Hepatocyte (in vitro differentiated cells): ENCODE data around the gene BORCS5. TPM values are rescaled to one million over a fixed set of nuclear protein-coding genes. Genes with fewer than 3 reads are reported as not detected.

Source experiments
- DNase-seq: peaks from one replicate; pipeline ENCODE4 v3.0.0-alpha.2; 2016; ENCODE audit warnings: low spot score
- H2AFZ ChIP-seq: fragments of 200-600 bp; sonication (generic); 2 replicates; pipeline ENCODE4 v1.6.0; 2016; ENCODE audit warnings: antibody characterized with exemption, mild to moderate bottlenecking
- H3K27ac ChIP-seq: fragments of 200-600 bp; sonication (generic); 2 replicates; pipeline ENCODE4 v1.5.1; 2016; ENCODE audit warnings: mild to moderate bottlenecking
- H3K27me3 ChIP-seq: fragments of 200-600 bp; sonication (generic); 2 replicates; pipeline ENCODE4 v1.6.1; 2016
- H3K36me3 ChIP-seq: fragments of 200-600 bp; sonication (generic); replicated peaks from 2 replicates; pipeline ENCODE4 v1.5.1; 2016; ENCODE audit warnings: low read depth; ENCODE audit not compliant: insufficient read depth
- H3K4me1 ChIP-seq: fragments of 200-600 bp; sonication (generic); 2 replicates; pipeline ENCODE4 v1.5.1; 2016; ENCODE audit warnings: mild to moderate bottlenecking, moderate library complexity; ENCODE audit not compliant: insufficient read depth
- H3K4me2 ChIP-seq: fragments of 200-600 bp; sonication (generic); 2 replicates; pipeline ENCODE4 v1.6.0; 2016
- H3K4me3 ChIP-seq: fragments of 200-600 bp; sonication (generic); 2 replicates; pipeline ENCODE4 v1.5.1; 2016; ENCODE audit warnings: mild to moderate bottlenecking
- H3K79me2 ChIP-seq: fragments of 200-600 bp; sonication (generic); 2 replicates; pipeline ENCODE4 v1.6.0; 2017; ENCODE audit warnings: mild to moderate bottlenecking
- H3K9me2 ChIP-seq: fragments of 200-600 bp; sonication (generic); replicated peaks from 2 replicates; pipeline ENCODE4 v1.6.0; 2017; ENCODE audit warnings: mild to moderate bottlenecking; ENCODE audit not compliant: insufficient read depth
- H3K9me3 ChIP-seq: fragments of 200-600 bp; sonication (generic); 2 replicates; pipeline ENCODE4 v1.5.1; 2016; ENCODE audit warnings: low read depth, mild to moderate bottlenecking
- H4K20me1 ChIP-seq: fragments of 200-600 bp; sonication (generic); 2 replicates; pipeline ENCODE4 v1.6.0; 2016; ENCODE audit warnings: mild to moderate bottlenecking; ENCODE audit not compliant: insufficient read depth, poor library complexity, severe bottlenecking
- EZH2 ChIP-seq: fragments of 200-600 bp; sonication (generic); IDR thresholded peaks from 2 replicates; pipeline ENCODE4 v1.6.1; 2016; ENCODE audit warnings: antibody characterized with exemption, mild to moderate bottlenecking, borderline replicate concordance
- EZH2phosphoT487 ChIP-seq: fragments of 200-600 bp; sonication (generic); IDR thresholded peaks from one replicate; pipeline ENCODE4 v1.6.1; 2018; ENCODE audit warnings: antibody characterized with exemption, mild to moderate bottlenecking, low read depth, moderate library complexity; ENCODE audit not compliant: unreplicated experiment, severe bottlenecking
- WGBS: methylation state at CpG from one replicate; pipeline ENCODE4 v1.1.6; 2016; ENCODE audit warnings: low lambda C conversion rate; ENCODE audit errors: missing lambda C conversion rate; 5-methylcytosine and 5-hydroxymethylcytosine counted together
- polyA plus RNA-seq: library from polyadenylated mRNA; unstranded; fragments of >200 nt; fragmentation: Nextera tagmentation; extraction: Ambion mirVana; gene quantifications from 2 replicates; pipeline ENCODE4 v1.2.1, GENCODE V29; 2016
- total RNA-seq: library from RNA; depleted of rRNA; stranded (reverse); fragments of >200 nt; gene quantifications from 2 replicates; pipeline ENCODE4 v1.2.3, GENCODE V29; 2014
- TF ChIP-seq, protein P1 (sequence below): fragments of 200-600 bp; sonication (generic); IDR thresholded peaks from 2 replicates; pipeline ENCODE4 v1.5.1; 2016; ENCODE audit warnings: antibody characterized with exemption, mild to moderate bottlenecking; ENCODE audit not compliant: poor library complexity

Gene BORCS5
- total and polyA plus RNA-seq, 2 experiments from 2014 or later, result 6.6 to 11.2 TPM

DNA sequence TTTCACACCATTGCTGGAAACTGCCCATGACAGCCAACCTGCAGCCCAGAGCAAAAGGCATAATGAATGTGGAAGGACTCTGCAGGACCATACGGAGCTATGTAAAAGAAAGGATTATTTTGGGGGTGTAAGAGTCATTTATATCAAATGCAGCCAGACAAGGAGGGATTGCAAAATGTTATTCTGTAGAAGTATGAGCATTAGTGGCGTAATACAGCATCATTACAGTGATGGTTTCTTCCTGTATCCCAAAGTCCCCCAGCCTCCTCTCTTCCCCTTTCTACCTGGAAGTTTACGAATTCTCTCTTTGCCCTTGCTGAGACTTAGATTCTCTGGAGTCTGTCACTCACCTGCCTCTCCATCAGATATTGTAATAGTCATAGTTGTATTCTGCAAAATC lies 89.9 kb downstream of the BORCS5 start:
- Histone ChIP-seq H3K9me2 (no peaks in the 10 kb centered on the region), H3K4me1 (peaks cover 37% of the 10 kb centered on the region), H3K27ac (no peak overlapping the region), H3K9me3 (no peaks in the 10 kb centered on the region), H3K36me3 (no peaks in the 10 kb centered on the region), H4K20me1 (no peaks in the 10 kb centered on the region), H3K4me3 (no peak overlapping the region), H3K4me2 (no peak overlapping the region), H3K27me3 (no peaks in the 10 kb centered on the region), H3K79me2 (peaks cover 6% of the 10 kb centered on the region), H2AFZ (no peak overlapping the region)
- DNase-seq, result no peak
- TF ChIP-seq, protein P1, sequence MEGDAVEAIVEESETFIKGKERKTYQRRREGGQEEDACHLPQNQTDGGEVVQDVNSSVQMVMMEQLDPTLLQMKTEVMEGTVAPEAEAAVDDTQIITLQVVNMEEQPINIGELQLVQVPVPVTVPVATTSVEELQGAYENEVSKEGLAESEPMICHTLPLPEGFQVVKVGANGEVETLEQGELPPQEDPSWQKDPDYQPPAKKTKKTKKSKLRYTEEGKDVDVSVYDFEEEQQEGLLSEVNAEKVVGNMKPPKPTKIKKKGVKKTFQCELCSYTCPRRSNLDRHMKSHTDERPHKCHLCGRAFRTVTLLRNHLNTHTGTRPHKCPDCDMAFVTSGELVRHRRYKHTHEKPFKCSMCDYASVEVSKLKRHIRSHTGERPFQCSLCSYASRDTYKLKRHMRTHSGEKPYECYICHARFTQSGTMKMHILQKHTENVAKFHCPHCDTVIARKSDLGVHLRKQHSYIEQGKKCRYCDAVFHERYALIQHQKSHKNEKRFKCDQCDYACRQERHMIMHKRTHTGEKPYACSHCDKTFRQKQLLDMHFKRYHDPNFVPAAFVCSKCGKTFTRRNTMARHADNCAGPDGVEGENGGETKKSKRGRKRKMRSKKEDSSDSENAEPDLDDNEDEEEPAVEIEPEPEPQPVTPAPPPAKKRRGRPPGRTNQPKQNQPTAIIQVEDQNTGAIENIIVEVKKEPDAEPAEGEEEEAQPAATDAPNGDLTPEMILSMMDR, result no peak
- TF ChIP-seq EZH2, result no peak
- TF ChIP-seq EZH2phosphoT487, result no peak
- 94% methylated on average over 3 of the region's 3 CpGs for WGBS

DNA sequence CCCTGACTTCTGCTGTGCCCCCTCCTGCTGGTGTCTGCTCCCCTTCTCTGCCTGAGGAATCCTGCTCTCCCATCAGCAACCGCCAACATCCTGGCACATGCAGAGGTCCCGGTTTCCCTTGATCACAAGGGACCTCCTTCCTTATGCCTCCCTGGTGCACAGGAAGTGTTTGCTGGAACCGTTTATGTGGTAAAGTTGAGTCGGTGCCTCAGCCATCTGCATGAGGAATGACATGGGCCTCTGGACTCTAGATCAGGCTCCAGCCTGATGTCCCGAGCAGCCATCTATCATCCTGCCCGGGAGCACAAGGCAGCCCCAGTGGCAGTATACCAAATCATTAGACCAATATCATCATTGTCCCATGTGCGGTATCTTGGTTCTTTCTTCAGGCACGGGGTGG lies 90.4 kb downstream of the BORCS5 start:
- H4K20me1 ChIP-seq, result no peaks in the 10 kb centered on the region
- 82% methylated on average over 8 of the region's 8 CpGs for WGBS
- no peak for TF ChIP-seq EZH2phosphoT487
- TF ChIP-seq, protein P1, result no peak
- no peak for TF ChIP-seq EZH2

DNA sequence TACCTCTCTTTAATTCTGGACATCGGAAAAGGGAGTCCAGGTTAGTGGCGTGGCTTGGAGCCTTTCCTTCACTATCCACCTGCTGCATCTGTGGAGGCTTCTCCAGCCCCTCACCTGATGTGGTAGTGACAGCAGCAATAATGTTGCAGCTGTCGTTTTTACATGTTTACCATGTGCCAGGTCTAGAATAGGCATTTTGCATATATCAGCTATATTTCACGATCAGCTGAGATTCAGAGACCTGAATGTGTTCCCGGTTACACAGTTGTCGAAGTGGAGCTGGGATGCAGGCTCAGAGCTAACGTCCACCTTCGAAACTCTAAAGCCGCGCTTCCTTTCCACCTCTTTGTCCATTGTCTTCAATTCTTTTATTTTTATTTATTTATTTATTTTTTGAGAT lies 91.0 kb downstream of the BORCS5 start:
- Histone ChIP-seq H3K9me2 (no peaks in the 10 kb centered on the region), H3K4me2 (no peak overlapping the region), H3K36me3 (no peaks in the 10 kb centered on the region), H3K4me3 (no peak overlapping the region), H3K79me2 (peaks cover 6% of the 10 kb centered on the region), H3K9me3 (no peaks in the 10 kb centered on the region), H3K4me1 (peaks cover 31% of the 10 kb centered on the region), H2AFZ (no peak overlapping the region), H3K27ac (no peak overlapping the region), H4K20me1 (no peaks in the 10 kb centered on the region), H3K27me3 (no peaks in the 10 kb centered on the region)
- DNase-seq, result no peak
- 97% methylated on average over 10 of the region's 10 CpGs for WGBS
- TF ChIP-seq EZH2phosphoT487, result no peak

More for the DNA sequence above, 90.4 kb downstream of the BORCS5 start:
- H3K4me2 ChIP-seq, result no peak overlapping the region
- H3K27me3 ChIP-seq, result no peaks in the 10 kb centered on the region
- H2AFZ ChIP-seq, result no peak overlapping the region
- no peak overlapping the region for H3K27ac ChIP-seq
- H3K4me1 ChIP-seq, result peaks cover 32% of the 10 kb centered on the region
- H3K36me3 ChIP-seq, result no peaks in the 10 kb centered on the region
- H3K79me2 ChIP-seq, result peaks cover 6% of the 10 kb centered on the region
- no peak overlapping the region for H3K4me3 ChIP-seq
- no peak for DNase-seq
- H3K9me3 ChIP-seq, result no peaks in the 10 kb centered on the region
- H3K9me2 ChIP-seq, result no peaks in the 10 kb centered on the region

DNA sequence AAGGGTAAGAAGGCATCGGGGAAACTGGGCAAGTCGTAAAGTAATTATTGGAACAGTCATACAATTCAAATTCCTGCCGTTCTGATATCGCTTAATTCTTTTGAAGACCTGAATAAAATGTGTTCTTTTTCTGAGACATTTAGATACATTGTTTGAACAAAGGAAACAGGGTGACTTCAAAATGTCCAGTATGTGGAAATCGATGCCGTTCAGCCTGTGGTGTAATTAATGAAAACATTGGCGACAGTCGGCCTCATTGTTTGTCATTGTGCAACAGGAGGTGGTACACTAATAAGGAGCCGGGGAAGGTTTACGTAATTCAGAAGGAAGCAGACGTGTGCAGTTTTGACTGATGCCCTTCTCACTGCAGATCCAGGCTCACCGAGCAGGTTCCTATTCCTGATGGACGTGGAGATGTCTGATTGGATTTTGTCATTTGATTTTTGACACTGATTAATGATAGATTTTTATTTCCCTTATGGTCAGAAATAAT lies 92.7 kb downstream of the BORCS5 start:
- H3K79me2 ChIP-seq, result peaks cover 6% of the 10 kb centered on the region
- peak; percentile 70 for DNase-seq
- WGBS, result 64% methylated on average over 13 of the region's 13 CpGs
- no peaks in the 10 kb centered on the region for H3K27me3 ChIP-seq
- H2AFZ ChIP-seq, result no peak overlapping the region
- H3K36me3 ChIP-seq, result no peaks in the 10 kb centered on the region
- TF ChIP-seq, protein P1, result no peak
- TF ChIP-seq EZH2, result no peak
- no peak for TF ChIP-seq EZH2phosphoT487
- H3K27ac ChIP-seq, result peak overlapping the region; percentile 96
- H3K9me3 ChIP-seq, result no peaks in the 10 kb centered on the region
- no peaks in the 10 kb centered on the region for H4K20me1 ChIP-seq
- peaks cover 28% of the 10 kb centered on the region for H3K4me1 ChIP-seq
- no peaks in the 10 kb centered on the region for H3K9me2 ChIP-seq
- no peak overlapping the region for H3K4me3 ChIP-seq
- H3K4me2 ChIP-seq, result peak overlapping the region; percentile 61
